ENCODE results near the gene ETF1. TPM values are rescaled to one million over a fixed set of nuclear protein-coding genes. Genes with fewer than 3 reads are reported as not detected.
A peak's percentile ranks its signal among the peaks of the same experiment; 100 is the strongest.

ETF1 gene
- total RNA-seq, 1 donor: 112 TPM

DNA sequence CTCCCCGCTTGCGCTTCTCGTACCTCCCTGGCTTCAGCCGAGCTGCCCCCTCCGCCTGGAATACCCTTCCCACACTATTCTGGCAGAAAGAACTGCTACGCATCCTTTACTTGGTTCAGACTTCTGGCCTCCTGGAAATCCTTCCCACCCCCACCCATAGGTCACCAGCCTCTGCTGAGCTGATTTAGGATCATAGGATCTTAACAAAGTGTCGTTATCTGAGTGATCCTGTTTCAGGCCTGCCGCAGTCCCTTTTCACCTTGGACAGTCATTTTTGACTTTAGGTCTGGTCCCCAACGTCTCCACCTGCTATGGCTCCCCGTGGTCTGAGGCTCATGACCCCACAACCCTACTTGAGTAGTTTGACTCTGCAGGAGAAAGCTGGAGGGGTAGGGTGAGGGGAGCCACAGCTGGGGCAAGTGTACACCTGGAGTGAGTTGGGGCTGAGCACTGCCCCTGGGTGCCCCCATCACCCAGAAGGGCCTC is 50.4 kb downstream of the ETF1 start:
- no peak for DNase-seq (ENCODE audit: low read depth)
- TF ChIP-seq CTCF (IDR thresholded peaks at IDR 0.05; ENCODE audit: insufficient read depth, low read length): no peak
- peak overlapping the region; percentile 65 for H3K4me3 ChIP-seq (ENCODE audit: low read depth, low read length)

DNA sequence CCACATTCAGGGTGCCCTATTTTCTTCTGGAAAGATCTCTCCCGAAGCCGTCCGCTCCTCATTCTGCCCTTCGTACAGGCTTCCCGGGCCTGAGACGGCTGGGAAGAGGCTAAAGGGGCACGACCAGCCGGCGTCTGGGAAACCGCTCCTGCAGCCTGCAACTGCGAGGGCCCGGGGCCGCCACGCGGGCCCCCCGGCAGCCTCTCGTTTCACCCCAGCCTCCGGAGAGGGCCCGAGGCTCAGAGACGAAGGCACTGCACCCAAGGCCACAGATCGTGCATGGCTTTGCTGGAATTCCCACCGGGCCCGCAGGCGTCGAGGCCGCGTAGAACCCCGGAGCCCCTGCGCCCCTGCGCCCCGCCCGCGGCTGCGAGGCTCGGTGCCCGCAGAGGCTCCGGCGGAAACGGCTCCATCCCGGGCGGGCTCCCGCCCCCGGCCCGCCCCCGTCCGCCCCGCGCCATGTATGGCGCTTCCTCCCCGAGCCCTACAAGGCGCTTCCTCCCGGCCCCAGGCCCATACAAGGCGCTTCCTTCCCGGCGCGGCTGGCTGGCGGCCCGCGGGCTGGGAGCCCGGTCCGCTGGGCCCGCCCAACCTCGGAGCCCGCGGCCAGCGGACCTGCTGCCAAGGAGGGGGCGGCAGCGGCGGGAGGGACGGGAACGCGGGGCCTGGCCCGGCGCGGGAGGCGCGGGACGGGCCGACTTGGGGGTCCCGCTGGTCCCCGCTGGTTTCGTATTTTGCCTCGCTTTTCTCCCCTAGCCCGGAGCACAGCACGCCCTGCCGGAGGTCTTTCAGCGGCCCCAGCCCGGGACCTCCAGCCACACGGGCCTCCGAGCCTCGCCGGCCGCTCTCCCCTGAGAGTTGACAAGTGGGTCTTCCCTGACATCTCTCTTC is 51.1 kb downstream of the ETF1 start:
- peak; percentile 88 for DNase-seq (ENCODE audit: low read depth)
- peak overlapping the region; percentile 71 for H3K4me3 ChIP-seq (ENCODE audit: low read depth, low read length)
- TF ChIP-seq CTCF (IDR thresholded peaks at IDR 0.05; ENCODE audit: insufficient read depth, low read length): no peak

- no peak for TF ChIP-seq CTCF (IDR thresholded peaks at IDR 0.05; ENCODE audit: insufficient read depth, low read length)
- peak overlapping the region; percentile 71 for H3K4me3 ChIP-seq (ENCODE audit: low read depth, low read length)
- no peak for DNase-seq (ENCODE audit: low read depth)
Measured at GRCh38 chr5:138491284-138491648, 51.8 kb downstream of the ETF1 start.

GRCh38 chr5:138490648-138491283 is 52.3 kb downstream of the ETF1 start:
- no peak for DNase-seq (ENCODE audit: low read depth)
- TF ChIP-seq CTCF (IDR thresholded peaks at IDR 0.05; ENCODE audit: insufficient read depth, low read length): no peak
- no peak overlapping the region for H3K4me3 ChIP-seq (ENCODE audit: low read depth, low read length)

- DNase-seq (ENCODE audit: low read depth): no peak
- no peak for TF ChIP-seq CTCF (IDR thresholded peaks at IDR 0.05; ENCODE audit: insufficient read depth, low read length)
- no peak overlapping the region for H3K4me3 ChIP-seq (ENCODE audit: low read depth, low read length)
Measured at GRCh38 chr5:138489683-138490061, 53.4 kb downstream of the ETF1 start.

- DNase-seq (ENCODE audit: low read depth): peak; percentile 43
- no peak overlapping the region for H3K4me3 ChIP-seq (ENCODE audit: low read depth, low read length)
- TF ChIP-seq CTCF (IDR thresholded peaks at IDR 0.05; ENCODE audit: insufficient read depth, low read length): no peak
Measured at GRCh38 chr5:138488481-138488945, 54.5 kb downstream of the ETF1 start.
